HT-29 (cell line): ENCODE measurements around the gene ARHGAP44. TPM values are rescaled to one million over a fixed set of nuclear protein-coding genes. Genes with fewer than 3 reads are reported as not detected.
"Not testable (repeated sequence)": the region's sequence is repeated elsewhere in the genome, so short reads cannot be mapped to it uniquely, and the experiment has no call there.

Experiments
- DNase-seq: peaks from one replicate; pipeline ENCODE4 v3.0.0-alpha.2; 2015; ENCODE audit warnings: low spot score
- total RNA-seq: library from RNA; depleted of rRNA; stranded (reverse); fragments of >200 nt; shearing (Covaris generic); gene quantifications from 2 replicates; pipeline ENCODE4 v1.2.3, GENCODE V29; 2014

The ARHGAP44 gene
- total RNA-seq, 1 experiment from 2014 or later = not detected

GRCh38 chr17:12959441-12959840 lies 170.1 kb downstream of the ARHGAP44 start:
- no peak for DNase-seq

- DNase-seq = no peak
Observed at GRCh38 chr17:12961655-12962054, 172.4 kb downstream of the ARHGAP44 start.

- no peak for DNase-seq
Observed at GRCh38 chr17:12963505-12963904, 174.2 kb downstream of the ARHGAP44 start.

- no peak for DNase-seq
Observed at GRCh38 chr17:12964162-12964561, 174.9 kb downstream of the ARHGAP44 start.

GRCh38 chr17:12964840-12965239 lies 175.5 kb downstream of the ARHGAP44 start:
- no peak for DNase-seq

GRCh38 chr17:12965988-12966387 lies 176.7 kb downstream of the ARHGAP44 start:
- DNase-seq = no peak

GRCh38 chr17:12966413-12966812 lies 177.1 kb downstream of the ARHGAP44 start:
- DNase-seq = no peak

GRCh38 chr17:12967962-12968361 lies 178.7 kb downstream of the ARHGAP44 start:
- DNase-seq = no peak

- no peak for DNase-seq
Observed at GRCh38 chr17:12973496-12974004, 184.3 kb downstream of the ARHGAP44 start.

GRCh38 chr17:12974005-12974531 lies 184.8 kb downstream of the ARHGAP44 start:
- DNase-seq = no peak

- no peak for DNase-seq
Observed at GRCh38 chr17:12977008-12977751, 187.9 kb downstream of the ARHGAP44 start.

- not testable (repeated sequence) for DNase-seq
Observed at GRCh38 chr17:12978787-12979186, 189.5 kb downstream of the ARHGAP44 start.

- DNase-seq = no peak
Observed at GRCh38 chr17:12979246-12979645, 189.9 kb downstream of the ARHGAP44 start.

- no peak for DNase-seq
Observed at GRCh38 chr17:12979826-12980500, 190.7 kb downstream of the ARHGAP44 start.

- no peak for DNase-seq
Observed at GRCh38 chr17:12982224-12982623, 192.9 kb downstream of the ARHGAP44 start.

GRCh38 chr17:12983991-12984884 lies 194.9 kb downstream of the ARHGAP44 start:
- DNase-seq = no peak

- DNase-seq = no peak
Observed at GRCh38 chr17:12985431-12986293, 196.4 kb downstream of the ARHGAP44 start.

GRCh38 chr17:12987120-12987519 lies 197.8 kb downstream of the ARHGAP44 start:
- DNase-seq = no peak

- no peak for DNase-seq
Observed at GRCh38 chr17:12990041-12990808, 200.9 kb downstream of the ARHGAP44 start.

- no peak for DNase-seq
Observed at GRCh38 chr17:12990926-12991325, 201.6 kb downstream of the ARHGAP44 start.
